Stimulated activated CD8-positive, alpha-beta memory T cell treated with anti-CD3 and anti-CD28 coated beads, Interleukin-2, amount 100 ng/mL, for 1 hour (primary cell): ENCODE results near the gene PRKCSH.
A peak's percentile ranks its signal among the peaks of the same experiment; 100 is the strongest.
"Not testable (repeated sequence)": the region's sequence is repeated elsewhere in the genome, so short reads cannot be mapped to it uniquely, and the experiment has no call there.

Source experiments
- DNase-seq, 2 donors: peaks; one replicate each; pipeline ENCODE4 v3.0.0-alpha.2; 2020; ENCODE audit warnings: low read depth in 2 of 2

PRKCSH gene

DNA sequence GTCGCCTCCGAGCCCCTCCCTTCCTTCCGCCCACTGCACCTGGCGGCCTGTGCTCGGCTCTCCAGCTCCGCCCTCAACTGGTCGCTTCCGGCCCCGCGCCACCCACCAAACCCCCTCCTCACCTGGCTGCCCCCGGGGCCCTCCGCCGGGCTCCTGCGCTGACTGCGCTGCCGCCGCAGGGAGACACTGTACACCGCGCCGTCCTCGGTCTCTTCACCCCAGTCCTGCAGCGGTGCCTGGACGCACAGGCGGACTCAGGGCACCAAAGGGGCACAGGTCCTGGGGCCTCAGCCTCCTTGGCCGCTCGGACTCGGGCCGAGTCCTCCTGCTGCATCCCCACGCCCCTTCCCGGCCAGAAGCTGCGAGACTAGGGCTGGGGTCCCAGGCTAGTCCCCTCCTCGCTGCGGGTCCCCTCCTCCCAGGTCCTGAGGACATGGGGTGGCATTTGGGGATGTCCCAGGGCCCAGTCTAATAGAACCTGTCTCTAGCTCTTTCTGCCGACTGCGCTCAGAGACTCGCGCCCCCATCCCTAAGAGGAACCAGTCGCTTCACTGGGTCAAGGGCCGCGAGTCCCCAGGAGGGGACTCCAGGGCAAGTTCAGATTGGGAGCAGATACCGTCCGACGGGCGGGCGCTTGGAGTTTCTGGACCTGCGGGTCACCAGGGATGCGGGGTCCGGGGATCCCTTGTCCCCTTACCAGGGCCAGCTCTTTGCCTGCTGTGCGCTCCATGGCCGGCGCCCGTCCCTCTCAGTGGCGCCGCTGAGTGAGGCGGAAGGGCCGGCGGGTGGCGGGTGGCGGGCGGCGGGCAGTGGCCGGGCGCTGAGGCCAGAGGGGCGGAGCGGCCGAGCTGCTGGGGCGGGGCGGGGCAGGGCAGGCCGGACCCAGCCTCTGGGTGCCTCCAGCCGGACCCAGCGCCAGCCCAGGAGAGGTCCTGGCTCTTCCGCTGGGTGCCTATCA lies 16.6 kb upstream of the PRKCSH start, which contains the start of gene RGL3:
Gene RGL3, minus strand, starts transcription at position 766 of the 958 bp plus-strand sequence. Its CDS starts 36 bp downstream, at position 730.
- no peak for DNase-seq

DNA sequence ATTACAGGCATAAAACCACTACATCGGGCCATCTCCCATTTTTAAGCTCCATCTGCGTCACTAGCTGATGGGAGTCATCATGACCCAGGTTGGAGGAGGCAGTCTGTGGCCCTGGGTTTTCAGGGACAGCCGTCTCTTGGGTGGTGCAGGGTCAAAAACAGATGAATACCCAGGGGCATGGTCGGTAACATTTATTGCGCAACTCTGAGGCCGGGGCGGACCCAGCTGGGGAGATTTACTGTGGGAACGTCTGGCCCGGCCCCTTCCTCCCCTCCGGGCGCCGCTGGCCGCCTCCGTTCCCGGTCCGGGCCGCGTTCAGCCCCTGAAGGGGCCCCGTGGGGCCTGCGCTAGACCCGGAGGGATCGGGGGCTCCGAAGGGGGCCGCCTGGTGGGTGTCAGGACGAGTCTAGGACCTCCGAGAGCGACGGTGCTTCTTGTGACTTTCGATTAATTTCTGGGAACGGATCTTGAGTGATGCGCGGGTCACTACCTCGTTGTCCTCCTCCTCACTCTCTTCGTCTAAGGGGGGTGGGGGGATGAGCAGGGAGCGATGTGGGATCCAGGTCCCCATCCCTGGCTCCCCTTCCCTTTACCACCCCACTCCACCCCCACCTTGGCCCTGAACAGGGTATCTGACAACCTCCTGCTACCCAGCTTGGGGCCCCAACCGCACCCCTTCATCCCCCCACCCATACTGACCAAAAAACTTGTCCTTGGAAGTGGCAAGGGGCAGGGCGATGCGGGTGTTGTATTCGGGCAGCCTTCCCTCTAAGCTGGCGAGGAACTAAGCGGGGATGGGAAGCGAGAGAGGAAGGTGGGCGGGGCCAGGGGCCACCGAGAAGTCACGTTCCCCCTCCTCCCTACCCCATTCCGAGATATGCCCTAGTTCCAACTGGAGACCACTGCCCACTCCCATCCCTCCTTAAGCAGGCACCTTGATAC lies 14.7 kb upstream of the PRKCSH start:
- DNase-seq: no peak

DNA sequence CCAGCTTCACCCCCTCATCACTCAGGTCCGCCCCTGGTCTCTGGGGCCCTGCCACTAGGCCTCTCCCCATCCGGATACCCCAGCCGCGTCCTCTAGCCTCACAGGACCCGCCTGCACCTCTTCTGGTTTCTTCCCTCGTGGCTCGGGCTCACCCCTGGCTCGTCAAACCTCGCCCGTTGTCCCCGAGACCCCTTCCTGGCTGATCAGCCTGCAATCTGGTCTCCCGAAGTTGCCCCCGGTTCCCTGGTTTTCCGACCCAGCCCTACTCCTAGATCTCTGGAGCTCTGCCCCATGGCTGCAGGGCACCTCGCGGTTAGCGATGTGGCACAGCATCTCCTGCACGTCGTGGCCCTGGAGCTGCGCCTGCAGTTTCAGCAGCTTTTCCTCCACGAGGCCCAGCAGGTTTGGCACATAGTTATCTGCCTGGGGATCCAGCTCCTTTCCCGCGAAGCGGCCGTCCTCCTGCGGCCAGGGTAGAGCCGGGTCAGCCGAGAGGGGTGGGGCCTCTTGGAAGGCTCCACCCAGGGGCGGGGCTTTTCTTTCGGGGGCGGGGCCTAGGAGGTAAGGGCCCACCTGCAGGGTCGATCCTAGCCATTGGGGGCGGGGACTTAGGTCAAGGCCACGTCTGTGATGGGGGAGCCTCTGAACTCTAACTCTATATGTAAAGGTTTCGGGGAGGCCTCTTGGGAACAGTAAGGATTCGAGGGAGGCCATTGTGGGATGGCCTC lies 13.9 kb upstream of the PRKCSH start:
- peak in 1 of 2 donors; percentile 24 for DNase-seq

DNA sequence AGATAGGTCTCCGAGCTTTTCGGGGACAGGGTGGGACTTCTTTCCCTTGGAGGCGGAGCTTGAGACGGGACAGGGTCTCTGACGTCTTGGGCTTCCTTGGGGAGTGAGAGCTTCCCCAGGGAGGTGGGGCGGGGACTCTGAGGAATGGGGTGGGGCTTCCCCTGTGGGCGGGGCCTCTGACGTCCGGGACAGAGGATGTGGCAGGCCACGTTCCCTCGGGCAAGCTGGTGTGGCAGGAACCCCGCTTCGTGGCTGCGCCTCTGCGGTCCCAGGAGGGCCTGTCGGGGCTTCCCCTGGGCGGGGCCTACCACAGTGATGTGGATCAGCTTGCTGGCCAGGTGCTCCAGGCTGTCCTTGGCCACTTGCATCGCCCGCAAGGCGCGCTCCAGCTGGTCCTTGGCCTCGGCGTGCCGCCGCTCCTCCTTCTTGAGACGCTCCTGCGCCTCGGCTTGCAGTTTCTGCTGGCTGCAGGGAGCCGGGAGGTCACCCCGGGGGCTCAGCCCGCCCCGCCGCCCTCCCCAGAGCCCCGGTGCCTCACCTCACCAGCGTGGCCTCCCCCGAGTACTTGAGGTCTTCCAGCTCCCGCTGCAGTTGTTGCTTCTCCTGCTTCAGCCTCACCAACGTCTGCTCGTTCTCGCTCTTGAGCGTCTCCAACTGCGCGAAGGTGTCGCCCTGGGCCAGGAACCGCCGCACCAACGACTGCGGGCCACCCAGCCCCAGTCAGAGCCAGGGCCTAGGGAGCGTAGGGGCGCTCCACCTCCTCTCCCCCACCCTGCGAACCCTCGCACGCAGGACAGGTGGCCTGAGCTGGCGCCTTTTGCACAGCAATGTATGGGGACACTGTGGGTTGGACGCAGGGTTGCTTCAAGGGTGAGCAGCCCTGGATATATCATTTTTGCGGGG lies 13.0 kb upstream of the PRKCSH start:
- DNase-seq: peak in 1 of 2 donors; percentile 39

DNA sequence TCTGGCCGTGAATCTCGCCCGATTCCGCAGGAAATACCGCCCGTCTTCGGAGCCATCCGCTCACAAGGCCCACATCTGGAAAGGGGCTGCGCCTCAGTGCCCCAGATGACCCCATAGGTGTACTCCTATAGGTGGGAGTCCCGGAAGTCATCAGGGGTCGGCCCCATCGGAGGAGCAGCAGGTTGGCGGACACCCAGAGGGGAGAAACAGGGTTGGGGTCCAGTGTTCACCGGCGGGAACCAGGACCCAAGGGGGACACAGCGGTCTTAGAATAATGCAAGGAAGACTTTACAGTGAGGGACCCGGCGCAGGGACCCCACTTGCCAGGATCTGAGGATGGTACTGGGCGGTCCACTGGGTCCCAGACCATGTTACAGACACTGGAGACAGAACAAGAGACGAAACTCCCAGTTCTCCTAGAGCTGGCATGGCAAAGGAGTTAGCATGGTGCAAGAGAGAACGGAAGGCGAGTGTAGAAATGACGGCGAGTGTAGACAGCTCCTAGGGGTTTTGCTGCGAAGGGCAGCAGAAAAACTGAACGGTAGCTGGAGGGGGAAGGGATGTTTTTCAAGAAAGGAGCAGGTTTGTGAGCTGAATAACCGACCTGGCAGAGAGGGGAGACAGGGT lies 12.2 kb upstream of the PRKCSH start:
- DNase-seq: no peak

DNA sequence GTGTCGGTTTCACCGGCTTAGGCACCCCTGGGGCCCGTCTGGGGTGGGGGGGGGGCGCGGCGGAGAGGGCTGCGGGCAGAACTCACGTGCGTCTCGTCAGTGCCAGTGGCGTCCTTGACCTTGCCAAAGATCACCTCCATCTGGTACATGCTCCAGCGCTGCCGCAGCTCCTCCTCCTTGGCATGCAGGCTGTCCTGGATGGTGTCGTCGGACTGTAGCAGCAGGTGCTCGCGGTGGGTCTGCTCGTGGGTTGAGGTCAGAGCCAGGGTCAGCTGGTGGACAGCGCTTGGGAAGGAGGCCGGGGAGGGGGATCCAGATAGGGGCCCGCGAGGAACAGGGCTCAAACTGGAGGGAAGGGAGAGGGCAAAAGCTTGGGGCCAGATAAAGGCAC lies 11.6 kb upstream of the PRKCSH start:
- DNase-seq: no peak

DNA sequence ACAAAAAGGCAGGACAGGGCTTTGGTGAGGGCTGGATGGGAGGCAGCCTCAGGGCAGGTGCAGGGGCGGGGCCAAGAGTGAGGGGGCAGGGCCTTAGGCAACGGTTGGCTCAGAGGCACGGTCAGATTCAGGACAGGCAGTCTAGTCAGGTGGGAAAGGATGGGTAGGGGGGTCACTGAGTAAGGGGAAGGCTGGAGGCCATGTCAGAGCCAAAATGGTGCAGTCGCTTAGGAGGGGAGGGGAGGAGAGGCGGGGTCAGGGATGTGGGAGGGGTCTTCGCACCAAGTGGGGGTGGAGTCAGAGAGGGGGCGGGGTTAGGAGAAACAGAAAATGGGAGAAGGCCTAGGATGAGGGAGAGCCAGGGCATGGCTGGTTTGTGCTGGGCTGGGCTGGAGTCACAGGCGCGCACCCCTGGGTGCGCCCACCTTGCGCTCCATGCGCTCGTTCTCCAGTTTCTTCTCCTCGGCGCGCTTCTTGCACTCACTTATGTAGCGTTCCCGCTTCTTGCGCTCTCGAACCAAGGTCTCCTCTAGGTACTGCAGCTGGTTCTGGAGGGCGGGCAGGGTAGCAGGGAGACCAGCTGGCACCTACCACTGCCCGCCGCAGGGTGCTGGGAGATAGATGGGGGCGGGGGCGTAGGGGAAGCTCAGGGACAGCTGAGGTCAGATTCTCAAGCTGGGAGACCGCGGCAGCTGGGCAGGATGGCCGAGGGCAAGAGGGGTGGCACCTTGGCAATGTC lies 9.5 kb upstream of the PRKCSH start:
- DNase-seq: no peak

DNA sequence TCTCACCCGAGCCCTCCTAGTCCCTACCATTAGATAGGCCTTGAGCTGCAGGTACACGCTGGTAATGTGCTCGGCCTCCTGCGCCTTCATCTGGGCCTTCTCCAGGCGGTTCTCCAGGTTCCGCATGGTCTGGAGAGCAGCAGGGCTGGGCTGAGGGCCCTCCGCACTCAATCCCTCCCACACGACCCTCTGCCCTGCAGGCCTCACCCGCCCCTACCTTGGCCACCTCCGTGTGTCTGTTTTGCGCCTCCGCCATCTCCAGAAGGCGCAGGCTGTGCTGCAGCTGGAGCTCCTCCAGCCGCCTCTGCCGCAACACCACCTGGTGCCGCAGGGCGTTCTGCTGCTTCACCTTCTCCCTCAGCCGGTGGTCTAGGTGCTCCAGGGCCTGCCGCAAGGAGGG lies 8.8 kb upstream of the PRKCSH start:
- no peak for DNase-seq

DNA sequence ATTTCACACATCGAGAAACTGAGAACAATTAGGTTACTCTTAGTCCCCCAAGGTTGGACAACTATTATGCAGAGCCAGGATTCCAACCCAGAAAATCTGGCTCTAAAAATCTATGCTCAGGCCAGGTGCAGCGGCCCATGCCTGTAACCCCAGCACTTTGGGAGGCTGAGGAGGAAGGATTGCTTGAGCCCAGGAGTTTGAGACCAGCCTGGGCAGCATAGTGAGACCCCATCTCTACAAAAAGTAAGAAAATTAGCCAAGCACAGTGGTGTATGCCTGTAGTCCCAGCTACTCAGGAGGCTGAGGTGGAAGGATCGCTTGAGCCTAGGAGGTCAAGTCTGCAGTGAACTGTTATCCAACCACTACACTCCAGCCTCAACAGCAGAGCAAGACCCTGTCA lies 1.9 kb upstream of the PRKCSH start:
- DNase-seq: not testable (repeated sequence)

DNA sequence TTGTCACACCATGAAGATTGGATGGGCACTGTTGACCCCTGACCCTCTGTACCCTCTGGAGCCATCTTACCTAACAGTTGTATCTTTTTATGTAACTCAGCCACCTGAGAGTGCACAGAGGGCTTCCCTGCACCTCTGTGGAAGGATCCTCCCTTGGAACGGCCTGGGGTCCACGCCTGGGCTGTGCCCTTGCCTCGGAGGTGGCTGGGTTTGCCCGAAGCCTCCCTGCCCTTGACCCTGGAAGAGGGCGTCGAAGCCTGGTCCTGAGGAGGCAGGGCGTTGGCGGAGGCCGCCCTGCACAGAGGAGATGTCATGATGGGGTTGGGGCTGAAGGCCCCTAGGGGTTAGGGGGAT lies 755 bp upstream of the PRKCSH start:
- DNase-seq: no peak

DNA sequence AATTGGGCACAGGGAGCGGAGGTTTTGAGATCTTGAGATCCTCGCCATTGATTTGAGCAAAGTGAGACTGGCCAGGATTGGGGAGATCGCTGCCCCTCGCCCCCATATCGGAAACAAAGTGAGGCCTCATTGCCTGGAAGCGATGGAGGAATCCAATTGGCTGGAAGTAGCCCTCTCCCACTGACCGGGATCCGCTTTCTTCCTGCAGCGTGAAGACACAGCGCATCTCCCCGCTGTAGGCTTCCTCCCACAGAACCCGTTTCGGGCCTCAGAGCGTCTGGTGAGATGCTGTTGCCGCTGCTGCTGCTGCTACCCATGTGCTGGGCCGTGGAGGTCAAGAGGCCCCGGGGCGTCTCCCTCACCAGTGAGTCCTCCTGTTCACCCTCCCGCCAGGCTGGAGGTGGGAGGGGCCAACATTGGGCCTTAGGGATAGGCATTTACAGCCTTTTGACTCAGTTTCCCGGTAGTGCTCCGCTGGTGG lies 438 bp downstream of the PRKCSH start:
- no peak for DNase-seq

DNA sequence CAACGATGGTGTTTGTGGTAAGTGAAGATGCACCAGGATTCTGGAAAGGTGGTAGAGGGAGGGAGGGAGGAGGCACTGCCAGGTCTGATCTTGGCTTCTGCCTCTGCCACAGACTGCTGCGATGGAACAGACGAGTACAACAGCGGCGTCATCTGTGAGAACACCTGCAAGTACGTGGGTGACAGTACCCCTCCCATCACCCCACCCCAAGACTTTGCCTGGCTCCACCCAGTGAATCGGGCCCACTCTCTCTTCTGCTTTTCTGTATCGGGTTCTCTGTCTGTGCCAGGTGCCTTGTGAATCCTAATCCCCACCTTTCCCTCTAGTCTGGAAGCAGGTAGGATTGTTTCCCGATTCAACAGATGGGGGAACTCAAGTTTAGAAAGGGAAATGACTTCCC lies 2.5 kb downstream of the PRKCSH start:
- no peak for DNase-seq

DNA sequence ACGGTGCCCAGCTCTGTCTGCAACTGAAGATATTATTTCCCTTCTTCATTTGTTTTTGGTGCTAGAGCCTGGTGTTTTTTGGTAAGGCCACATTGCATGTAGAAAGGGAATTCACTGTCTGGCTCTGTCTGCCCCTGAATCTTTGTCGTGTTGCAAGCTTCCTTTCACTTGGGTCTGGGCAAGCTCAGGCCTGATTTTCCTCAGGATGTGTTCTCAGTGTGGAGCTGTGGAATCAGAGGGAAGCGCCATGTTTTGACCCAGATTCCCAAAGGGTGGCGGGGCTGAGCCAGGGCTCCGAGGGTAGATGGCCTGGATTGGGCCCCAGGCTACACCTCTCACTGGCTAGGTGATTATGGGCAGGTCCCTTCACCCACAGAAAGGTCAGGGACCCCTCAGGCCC lies 8.6 kb downstream of the PRKCSH start:
- no peak for DNase-seq

DNA sequence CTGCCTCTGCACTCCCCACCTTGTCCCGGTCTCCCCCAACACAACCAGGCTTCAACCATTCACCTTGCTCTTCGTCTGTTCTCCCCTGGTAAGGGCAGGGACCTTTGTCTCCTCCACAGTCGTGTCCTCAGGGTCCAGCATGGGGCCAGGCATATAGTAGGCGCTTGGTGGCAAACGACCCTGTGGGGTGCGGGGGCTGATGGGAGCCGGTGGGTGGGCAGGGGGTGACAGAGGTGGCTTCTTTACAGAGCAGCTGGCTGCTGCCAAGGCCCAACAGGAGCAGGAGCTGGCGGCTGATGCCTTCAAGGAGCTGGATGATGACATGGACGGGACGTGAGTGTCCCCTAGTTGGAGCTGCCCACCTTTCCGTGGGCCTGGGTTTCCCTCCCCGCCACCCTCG lies 9.7 kb downstream of the PRKCSH start:
- no peak for DNase-seq

DNA sequence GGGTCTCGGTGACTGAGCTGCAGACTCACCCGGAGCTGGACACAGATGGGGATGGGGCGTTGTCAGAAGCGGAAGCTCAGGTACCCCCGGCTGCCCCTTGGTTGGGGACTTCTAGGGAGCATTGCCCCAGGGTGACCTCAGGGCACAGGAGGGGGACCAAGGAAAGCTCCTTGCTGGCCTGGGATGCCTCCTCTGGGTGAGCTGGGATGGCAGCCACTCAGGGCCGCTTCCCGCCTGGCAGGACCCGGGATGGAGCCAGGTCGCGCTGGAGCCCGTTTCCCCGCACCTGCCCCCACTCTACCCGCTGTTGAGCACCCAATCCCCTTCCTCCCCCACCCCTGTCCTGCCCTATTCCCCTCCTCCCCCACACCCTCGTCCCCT lies 10.8 kb downstream of the PRKCSH start:
- no peak for DNase-seq

DNA sequence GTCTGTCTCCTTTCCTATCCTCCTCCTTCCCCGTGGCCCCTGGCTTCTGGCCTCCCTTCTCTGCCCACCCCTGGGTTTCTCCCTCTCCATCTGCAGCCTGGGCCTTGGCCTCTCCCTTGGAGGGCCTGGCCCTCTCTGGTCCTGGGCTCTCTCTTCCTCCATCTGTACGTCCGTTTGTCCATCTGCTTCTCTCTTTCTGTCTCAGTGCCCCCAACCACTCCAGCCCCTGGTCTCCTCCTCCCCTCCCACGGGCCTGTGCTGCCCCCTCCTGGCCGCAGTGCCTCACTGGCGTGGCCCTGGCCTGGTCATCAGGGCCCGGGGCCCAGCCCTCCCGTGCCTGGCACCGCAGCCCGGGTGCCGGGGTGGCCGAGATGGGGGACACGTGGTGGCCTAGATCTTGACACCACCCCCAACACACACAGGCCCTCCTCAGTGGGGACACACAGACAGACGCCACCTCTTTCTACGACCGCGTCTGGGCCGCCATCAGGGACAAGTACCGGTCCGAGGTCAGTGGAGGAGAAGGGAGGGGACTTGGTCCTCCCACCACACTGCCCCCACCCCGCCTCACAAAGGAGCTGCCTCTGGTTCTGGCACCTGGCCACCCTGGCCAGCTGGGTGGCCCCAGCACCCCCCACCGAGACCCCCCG lies 11.3 kb downstream of the PRKCSH start:
- peak in 1 of 2 donors; percentile 21 for DNase-seq

DNA sequence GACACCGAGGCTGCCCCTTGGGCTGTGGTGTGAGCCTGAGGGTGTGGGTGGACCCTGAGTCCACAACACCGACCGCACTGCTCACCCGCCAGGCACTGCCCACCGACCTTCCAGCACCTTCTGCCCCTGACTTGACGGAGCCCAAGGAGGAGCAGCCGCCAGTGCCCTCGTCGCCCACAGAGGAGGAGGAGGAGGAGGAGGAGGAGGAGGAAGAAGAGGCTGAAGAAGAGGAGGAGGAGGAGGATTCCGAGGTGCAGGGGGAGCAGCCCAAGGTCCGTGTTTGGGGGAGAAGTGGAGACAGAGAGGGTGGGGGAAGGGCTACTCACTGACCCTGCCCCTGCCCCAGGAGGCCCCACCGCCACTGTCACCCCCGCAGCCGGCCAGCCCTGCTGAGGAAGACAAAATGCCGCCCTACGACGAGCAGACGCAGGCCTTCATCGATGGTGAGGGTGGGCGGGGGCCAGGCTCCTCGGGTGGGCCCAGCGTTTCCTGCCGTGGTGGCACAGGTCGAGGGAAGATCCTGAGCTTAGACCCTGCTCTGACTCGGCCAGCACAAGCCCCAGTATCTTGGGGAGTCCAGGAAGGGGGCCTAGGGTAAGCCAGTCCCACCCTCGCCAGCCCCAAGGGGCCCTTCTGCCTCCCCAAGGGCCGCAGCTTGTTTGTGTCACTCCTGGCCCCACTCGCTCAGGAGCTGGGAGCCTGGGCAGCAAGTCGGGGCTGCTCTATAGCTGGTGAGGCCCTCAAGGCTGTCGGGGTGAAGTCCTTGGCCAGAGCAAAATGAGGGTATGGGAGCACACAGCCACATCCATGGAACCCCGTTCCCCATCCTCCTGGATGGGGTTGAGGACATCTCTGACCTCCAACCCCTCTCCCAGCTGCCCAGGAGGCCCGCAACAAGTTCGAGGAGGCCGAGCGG lies 12.2 kb downstream of the PRKCSH start:
- no peak for DNase-seq

DNA sequence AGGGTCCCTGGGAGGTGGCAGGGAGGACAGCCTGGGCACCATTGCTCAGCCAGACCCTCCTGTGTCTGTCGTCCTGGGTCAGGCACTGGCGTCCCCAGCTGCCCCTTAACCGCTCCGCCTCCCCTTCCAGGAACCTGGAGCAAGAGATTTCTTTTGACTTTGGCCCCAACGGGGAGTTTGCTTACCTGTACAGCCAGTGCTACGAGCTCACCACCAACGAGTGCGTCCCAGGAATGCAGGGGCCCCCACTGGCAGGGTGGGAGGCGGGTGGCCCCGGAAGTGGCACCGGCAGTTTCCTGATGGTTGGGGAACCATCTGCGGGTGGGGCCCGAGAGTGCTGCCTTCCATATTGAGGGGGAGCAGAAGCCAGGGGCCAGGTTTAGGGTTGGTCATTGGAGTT lies 13.0 kb downstream of the PRKCSH start:
- no peak for DNase-seq
